Measurements from ENCODE around the gene PGBD5.

PGBD5 gene

GRCh38 chr1:230371923-230372703 lies 54.0 kb downstream of the PGBD5 start:
- DNase-seq = no peak

- no peak for DNase-seq
These were observed 56.0 kb downstream of the PGBD5 start for GRCh38 chr1:230370109-230370508.

GRCh38 chr1:230368871-230369270 lies 57.3 kb downstream of the PGBD5 start:
- no peak for DNase-seq

- DNase-seq = no peak
These were observed 57.8 kb downstream of the PGBD5 start for GRCh38 chr1:230368363-230368762.

- no peak for DNase-seq
These were observed 59.6 kb downstream of the PGBD5 start for GRCh38 chr1:230366504-230366915.

GRCh38 chr1:230365723-230366307 lies 60.3 kb downstream of the PGBD5 start:
- DNase-seq = no peak

- DNase-seq = no peak
These were observed 63.2 kb downstream of the PGBD5 start for GRCh38 chr1:230362949-230363348.

GRCh38 chr1:230361941-230362340 lies 64.2 kb downstream of the PGBD5 start:
- no peak for DNase-seq

- no peak for DNase-seq
These were observed 66.0 kb downstream of the PGBD5 start for GRCh38 chr1:230359992-230360668.

- DNase-seq = no peak
These were observed 69.0 kb downstream of the PGBD5 start for GRCh38 chr1:230356869-230357794.

GRCh38 chr1:230356190-230356589 lies 69.9 kb downstream of the PGBD5 start:
- no peak for DNase-seq

GRCh38 chr1:230355594-230355993 lies 70.5 kb downstream of the PGBD5 start:
- DNase-seq = no peak

- no peak for DNase-seq
These were observed 71.0 kb downstream of the PGBD5 start for GRCh38 chr1:230355128-230355527.

- no peak for DNase-seq
These were observed 72.1 kb downstream of the PGBD5 start for GRCh38 chr1:230354005-230354404.

GRCh38 chr1:230352537-230352936 lies 73.6 kb downstream of the PGBD5 start:
- no peak for DNase-seq

GRCh38 chr1:230351983-230352382 lies 74.1 kb downstream of the PGBD5 start:
- no peak for DNase-seq

- DNase-seq = no peak
These were observed 74.6 kb downstream of the PGBD5 start for GRCh38 chr1:230351514-230351913.

GRCh38 chr1:230350208-230350921 lies 75.8 kb downstream of the PGBD5 start:
- no peak for DNase-seq

- no peak for DNase-seq
These were observed 77.1 kb downstream of the PGBD5 start for GRCh38 chr1:230349020-230349393.

GRCh38 chr1:230348386-230349019 lies 77.6 kb downstream of the PGBD5 start:
- no peak for DNase-seq

- no peak for DNase-seq
These were observed 78.2 kb downstream of the PGBD5 start for GRCh38 chr1:230347896-230348295.
